GM23338 (cell line): ENCODE data around the gene EML4. TPM values are rescaled to one million over a fixed set of nuclear protein-coding genes. Genes with fewer than 3 reads are reported as not detected.

Source experiments
- ATAC-seq: fragments of 200-7000 bp; cut with Tn5 transposase; 3 replicates; pipeline ENCODE4 v1.9.1; 2020
- DNase-seq: peaks from one replicate; pipeline ENCODE4 v3.0.0-alpha.2; 2015; ENCODE audit warnings: low spot score
- H2AFZ ChIP-seq: fragments of 200-600 bp; sonication (generic); 2 replicates; pipeline ENCODE4 v1.8.0; 2016; ENCODE audit warnings: antibody characterized with exemption, mild to moderate bottlenecking, moderate library complexity
- H3F3A ChIP-seq: fragments of 200-600 bp; sonication (generic); replicated peaks from 2 replicates; pipeline ENCODE4 v1.8.0; 2017; ENCODE audit warnings: antibody characterized with exemption, mixed run types, low read depth
- H3K27ac ChIP-seq: fragments of 200-600 bp; sonication (generic); 2 replicates; pipeline ENCODE4 v1.6.1; 2016; ENCODE audit warnings: low read depth
- H3K27me3 ChIP-seq: fragments of 200-600 bp; sonication (generic); 2 replicates; pipeline ENCODE4 v1.8.0; 2016; ENCODE audit warnings: mild to moderate bottlenecking, mixed run types, moderate library complexity; ENCODE audit not compliant: insufficient read depth
- H3K36me3 ChIP-seq: fragments of 200-600 bp; sonication (generic); 2 replicates; pipeline ENCODE4 v1.8.0; 2016; ENCODE audit warnings: mild to moderate bottlenecking; ENCODE audit not compliant: insufficient read depth
- H3K4me1 ChIP-seq: fragments of 200-600 bp; sonication (generic); 2 replicates; pipeline ENCODE4 v1.8.0; 2016; ENCODE audit warnings: mild to moderate bottlenecking, moderate library complexity; ENCODE audit not compliant: insufficient read depth
- H3K4me2 ChIP-seq: fragments of 200-600 bp; sonication (generic); 2 replicates; pipeline ENCODE4 v1.7.1; 2017; ENCODE audit warnings: mixed run types
- H3K4me3 ChIP-seq: fragments of 200-600 bp; sonication (generic); 2 replicates; pipeline ENCODE4 v1.6.1; 2016; ENCODE audit warnings: mixed run types
- H3K79me2 ChIP-seq: fragments of 200-600 bp; sonication (generic); replicated peaks from 2 replicates; pipeline ENCODE4 v1.8.0; 2017; ENCODE audit warnings: mild to moderate bottlenecking; ENCODE audit not compliant: insufficient read depth
- H3K9me2 ChIP-seq: fragments of 200-600 bp; sonication (generic); 2 replicates; pipeline ENCODE4 v1.8.0; 2017; ENCODE audit not compliant: insufficient read depth
- H4K20me1 ChIP-seq: fragments of 200-600 bp; sonication (generic); replicated peaks from 2 replicates; pipeline ENCODE4 v1.8.0; 2017; ENCODE audit warnings: mild to moderate bottlenecking; ENCODE audit not compliant: insufficient read depth
- H3K27ac Mint-ChIP-seq: 2 replicates; pipeline ENCODE4 v1.8.0; 2020; ENCODE audit warnings: inconsistent platforms, mild to moderate bottlenecking, moderate library complexity, mixed read lengths
- H3K27me3 Mint-ChIP-seq: 3 replicates; pipeline ENCODE4 v1.8.0; 2022; ENCODE audit warnings: low read depth, mild to moderate bottlenecking, moderate library complexity, mixed read lengths, inconsistent platforms; ENCODE audit not compliant: insufficient read depth, poor library complexity
- H3K36me3 Mint-ChIP-seq: 3 replicates; pipeline ENCODE4 v1.8.0; 2021; ENCODE audit warnings: low read depth, mild to moderate bottlenecking, inconsistent platforms, moderate library complexity, mixed read lengths
- H3K4me1 Mint-ChIP-seq: 3 replicates; pipeline ENCODE4 v1.8.0; 2020; ENCODE audit warnings: mild to moderate bottlenecking, inconsistent platforms, mixed read lengths
- H3K4me3 Mint-ChIP-seq: 3 replicates; pipeline ENCODE4 v1.8.0; 2021; ENCODE audit warnings: moderate library complexity, mild to moderate bottlenecking, inconsistent platforms, mixed read lengths
- H3K9me3 Mint-ChIP-seq: 3 replicates; pipeline ENCODE4 v1.8.0; 2020; ENCODE audit warnings: moderate library complexity, mild to moderate bottlenecking, inconsistent platforms, mixed read lengths
- CREB1 ChIP-seq: fragments of 250-450 bp; sonication (Bioruptor Pico); IDR thresholded peaks from 2 replicates; pipeline ENCODE4 v1.5.0; 2020; ENCODE audit warnings: low read depth, mild to moderate bottlenecking, moderate library complexity
- CTCF ChIP-seq, 2 experiments: fragments of 200-600 bp in 1 of 2; sonication (generic) in 1 of 2; conservative IDR thresholded peaks; 2 replicates each; pipeline versions ENCODE4 v1.5.1 to v1.6.1; 2016 to 2017; ENCODE audit warnings: antibody characterized with exemption in 2 of 2, low read depth in 2 of 2, mild to moderate bottlenecking in 2 of 2, moderate library complexity in 1 of 2
- ETS1 ChIP-seq: IDR thresholded peaks from 2 replicates; pipeline ENCODE4 v1.6.1; 2016; ENCODE audit warnings: antibody characterized with exemption
- JUNB ChIP-seq: IDR thresholded peaks from one replicate; pipeline ENCODE4 v1.6.1; 2016; ENCODE audit warnings: antibody characterized with exemption; ENCODE audit not compliant: unreplicated experiment
- NANOG ChIP-seq: IDR thresholded peaks from 2 replicates; pipeline ENCODE4 v1.6.1; 2016; ENCODE audit warnings: antibody characterized with exemption, borderline replicate concordance
- POLR2AphosphoS5 ChIP-seq: IDR thresholded peaks from 2 replicates; pipeline ENCODE4 v1.6.1; 2016; ENCODE audit warnings: antibody characterized with exemption, low read depth
- REST ChIP-seq: IDR thresholded peaks from one replicate; pipeline ENCODE4 v1.6.1; 2018; ENCODE audit warnings: antibody characterized with exemption; ENCODE audit not compliant: unreplicated experiment
- STAT1 ChIP-seq: IDR thresholded peaks from one replicate; pipeline ENCODE4 v1.6.1; 2016; ENCODE audit warnings: antibody characterized with exemption; ENCODE audit not compliant: unreplicated experiment
- ZNF114 ChIP-seq: fragments of 250-450 bp; sonication (Bioruptor Pico); IDR thresholded peaks from 2 replicates; pipeline ENCODE4 v1.5.0; 2020; ENCODE audit warnings: mild to moderate bottlenecking, moderate library complexity
- ZNF331 ChIP-seq: fragments of 250-450 bp; sonication (Bioruptor Pico); IDR thresholded peaks from 2 replicates; pipeline ENCODE4 v1.5.0; 2020; ENCODE audit warnings: low read depth, mild to moderate bottlenecking, moderate library complexity
- polyA plus RNA-seq: library from polyadenylated mRNA; unstranded; fragments of >200 nt; fragmentation: Nextera tagmentation; extraction: Ambion mirVana; gene quantifications from 2 replicates; pipeline ENCODE4 v1.2.1, GENCODE V29; 2016
- total RNA-seq: library from RNA; depleted of rRNA; stranded (reverse); fragments of >200 nt; shearing (Covaris generic); gene quantifications from 2 replicates; pipeline ENCODE4 v1.2.3, GENCODE V29; 2014

EML4 gene
- total and polyA plus RNA-seq, 2 experiments from 2014 or later, result 65.3 to 115 TPM

- peak overlapping the region; percentile 41; the same call in 1 of the 2 replicates for H3K27ac Mint-ChIP-seq
- H3K27me3 Mint-ChIP-seq, result no peaks in the 10 kb centered on the region
- peaks cover 17% of the 10 kb centered on the region; the same call in 2 of the 3 replicates for H3K36me3 Mint-ChIP-seq
- DNase-seq (no peak), ATAC-seq (no peak)
- H4K20me1 ChIP-seq, result no peaks in the 10 kb centered on the region; the same call in 1 of the 2 replicates
- TF ChIP-seq CREB1, result no peak
- H3K79me2 ChIP-seq, result no peaks in the 10 kb centered on the region
- no peaks in the 10 kb centered on the region; the same call in 1 of the 2 replicates for H3K36me3 ChIP-seq
- H3K4me2 ChIP-seq, result no peak overlapping the region
- no peaks in the 10 kb centered on the region for H3K27me3 ChIP-seq
- no peak overlapping the region for H2AFZ ChIP-seq
- no peak overlapping the region for H3K4me3 Mint-ChIP-seq
- H3K27ac ChIP-seq, result no peak overlapping the region
- H3K4me1 ChIP-seq, result no peaks in the 10 kb centered on the region
- no peaks in the 10 kb centered on the region for H3F3A ChIP-seq
- no peaks in the 10 kb centered on the region for H3K9me2 ChIP-seq
- peaks cover 4% of the 10 kb centered on the region; the same call in 1 of the 3 replicates for H3K4me1 Mint-ChIP-seq
- H3K9me3 Mint-ChIP-seq, result no peaks in the 10 kb centered on the region
- H3K4me3 ChIP-seq, result no peak overlapping the region
Measured at GRCh38 chr2:42281416-42282081, 112.4 kb downstream of the EML4 start.

GRCh38 chr2:42284019-42284418 is 114.9 kb downstream of the EML4 start:
- H3K9me3 Mint-ChIP-seq, result no peaks in the 10 kb centered on the region
- no peak overlapping the region for H3K27ac ChIP-seq
- no peak overlapping the region for H2AFZ ChIP-seq
- no peak overlapping the region for H3K4me3 Mint-ChIP-seq
- no peaks in the 10 kb centered on the region for H3K4me1 ChIP-seq
- H3K27me3 Mint-ChIP-seq, result no peaks in the 10 kb centered on the region
- peaks cover 4% of the 10 kb centered on the region; the same call in 1 of the 3 replicates for H3K4me1 Mint-ChIP-seq
- no peak for ATAC-seq
- no peaks in the 10 kb centered on the region; the same call in 1 of the 2 replicates for H3K36me3 ChIP-seq
- H3K27me3 ChIP-seq, result no peaks in the 10 kb centered on the region
- no peaks in the 10 kb centered on the region for H3K79me2 ChIP-seq
- no peaks in the 10 kb centered on the region for H3F3A ChIP-seq
- no peak for DNase-seq
- no peak overlapping the region for H3K4me2 ChIP-seq
- H3K27ac Mint-ChIP-seq, result no peak overlapping the region
- H3K4me3 ChIP-seq, result no peak overlapping the region
- H3K36me3 Mint-ChIP-seq, result peaks cover 23% of the 10 kb centered on the region
- no peaks in the 10 kb centered on the region for H3K9me2 ChIP-seq
- no peaks in the 10 kb centered on the region; the same call in 1 of the 2 replicates for H4K20me1 ChIP-seq
- no peak for TF ChIP-seq JUNB
- no peak for TF ChIP-seq NANOG
- TF ChIP-seq STAT1, result no peak
- no peak for TF ChIP-seq ETS1
- TF ChIP-seq REST, result no peak
- no peak for TF ChIP-seq CREB1
- TF ChIP-seq ZNF114 (CRISPR knock-in tag), result no peak
- TF ChIP-seq ZNF331 (CRISPR knock-in tag), result no peak
- no peak for TF ChIP-seq CTCF (conservative IDR thresholded peaks at IDR 0.05; ENCODE audit: low read depth in 2 of 2)
- no peak for TF ChIP-seq POLR2AphosphoS5
